SK-N-MC (cell line): ENCODE data around the gene SPATS2L.

ENCODE experiments used
- DNase-seq: peaks from one replicate; pipeline ENCODE4 v3.0.0-alpha.2; 2011; ENCODE audit warnings: low read depth, low spot score
- H3K27ac ChIP-seq: fragments of 200-600 bp; sonication (generic); 2 replicates; pipeline ENCODE4 v1.5.1; 2016; ENCODE audit warnings: mixed run types
- H3K36me3 ChIP-seq: fragments of 200-600 bp; sonication (generic); 2 replicates; pipeline ENCODE4 v1.6.1; 2017; ENCODE audit warnings: antibody characterized with exemption, low read length, mixed read lengths; ENCODE audit not compliant: insufficient read depth
- H3K4me3 ChIP-seq: fragments of 200-600 bp; sonication (generic); 2 replicates; pipeline ENCODE4 v1.5.1; 2016
- H3K9ac ChIP-seq: fragments of 200-600 bp; sonication (generic); 2 replicates; pipeline ENCODE4 v1.8.0; 2017; ENCODE audit warnings: mixed run types, mixed read lengths; ENCODE audit not compliant: insufficient read length
- H3K9me3 ChIP-seq: fragments of 200-600 bp; sonication (generic); 2 replicates; pipeline ENCODE4 v1.6.1; 2017; ENCODE audit warnings: low read depth, mild to moderate bottlenecking, antibody characterized with exemption, low read length, moderate library complexity, mixed read lengths
- EZH2 ChIP-seq: fragments of 200-600 bp; sonication (generic); IDR thresholded peaks from one replicate; pipeline ENCODE4 v1.6.1; 2017; ENCODE audit warnings: antibody characterized with exemption
- FOXP2 ChIP-seq: optimal IDR thresholded peaks from 2 replicates; pipeline ENCODE3; 2011; ENCODE audit warnings: mild to moderate bottlenecking, moderate library complexity; ENCODE audit not compliant: insufficient read depth; ENCODE audit errors: extremely low read length, control extremely low read depth
- POLR2AphosphoS5 ChIP-seq: IDR thresholded peaks from 2 replicates; pipeline ENCODE4 v1.6.1; 2012; ENCODE audit warnings: mild to moderate bottlenecking, low read depth, low read length, borderline replicate concordance

SPATS2L gene

GRCh38 chr2:200435379-200435778 is 128.9 kb downstream of the SPATS2L start:
- H3K27ac ChIP-seq, result no peak overlapping the region
- H3K36me3 ChIP-seq, result 0 out of 2 replicates have a peak, but pooled peaks cover 6% of the 10 kb centered on the region
- H3K4me3 ChIP-seq, result no peak overlapping the region
- TF ChIP-seq EZH2 (no peak), FOXP2 (no peak), POLR2AphosphoS5 (no peak)
- no peak overlapping the region for H3K9ac ChIP-seq
- H3K9me3 ChIP-seq, result no peaks in the 10 kb centered on the region
- DNase-seq, result no peak

GRCh38 chr2:200438251-200438650 is 131.8 kb downstream of the SPATS2L start:
- Histone ChIP-seq H3K36me3 (peaks cover 10% of the 10 kb centered on the region; the same call in 1 of the 2 replicates), H3K9ac (no peak overlapping the region), H3K9me3 (no peaks in the 10 kb centered on the region), H3K27ac (no peak overlapping the region), H3K4me3 (no peak overlapping the region)
- no peak for DNase-seq
- TF ChIP-seq FOXP2 (no peak), POLR2AphosphoS5 (no peak), EZH2 (no peak)

GRCh38 chr2:200438846-200439245 is 132.4 kb downstream of the SPATS2L start:
- Histone ChIP-seq H3K9ac (no peak overlapping the region), H3K36me3 (peaks cover 10% of the 10 kb centered on the region; the same call in 1 of the 2 replicates), H3K27ac (no peak overlapping the region), H3K4me3 (no peak overlapping the region), H3K9me3 (no peaks in the 10 kb centered on the region)
- TF ChIP-seq EZH2 (no peak), FOXP2 (no peak), POLR2AphosphoS5 (no peak)
- no peak for DNase-seq

- TF ChIP-seq EZH2 (no peak), FOXP2 (no peak), POLR2AphosphoS5 (no peak)
- no peak overlapping the region for H3K27ac ChIP-seq
- H3K4me3 ChIP-seq, result no peak overlapping the region
- no peak overlapping the region for H3K9ac ChIP-seq
- H3K36me3 ChIP-seq, result peaks cover 10% of the 10 kb centered on the region; the same call in 1 of the 2 replicates
- no peak for DNase-seq
- no peaks in the 10 kb centered on the region for H3K9me3 ChIP-seq
Measured at GRCh38 chr2:200439981-200440380, 133.5 kb downstream of the SPATS2L start.

GRCh38 chr2:200442471-200442870 is 136.0 kb downstream of the SPATS2L start:
- Histone ChIP-seq H3K27ac (no peak overlapping the region), H3K9me3 (no peaks in the 10 kb centered on the region), H3K4me3 (no peak overlapping the region), H3K9ac (no peak overlapping the region), H3K36me3 (peaks cover 4% of the 10 kb centered on the region; the same call in 1 of the 2 replicates)
- TF ChIP-seq POLR2AphosphoS5 (no peak), FOXP2 (no peak), EZH2 (no peak)
- no peak for DNase-seq

- H3K9ac ChIP-seq, result no peak overlapping the region
- DNase-seq, result no peak
- no peaks in the 10 kb centered on the region for H3K9me3 ChIP-seq
- H3K36me3 ChIP-seq, result peaks cover 4% of the 10 kb centered on the region; the same call in 1 of the 2 replicates
- H3K27ac ChIP-seq, result no peak overlapping the region
- TF ChIP-seq FOXP2, result no peak
- TF ChIP-seq POLR2AphosphoS5, result no peak
- TF ChIP-seq EZH2, result no peak
- no peak overlapping the region for H3K4me3 ChIP-seq
Measured at GRCh38 chr2:200443376-200443775, 136.9 kb downstream of the SPATS2L start.

GRCh38 chr2:200443916-200444315 is 137.4 kb downstream of the SPATS2L start:
- Histone ChIP-seq H3K36me3 (peaks cover 4% of the 10 kb centered on the region; the same call in 1 of the 2 replicates), H3K9me3 (no peaks in the 10 kb centered on the region), H3K4me3 (no peak overlapping the region), H3K9ac (no peak overlapping the region), H3K27ac (no peak overlapping the region)
- no peak for DNase-seq
- TF ChIP-seq FOXP2 (no peak), EZH2 (no peak), POLR2AphosphoS5 (no peak)

GRCh38 chr2:200444530-200444929 is 138.0 kb downstream of the SPATS2L start:
- TF ChIP-seq POLR2AphosphoS5, result no peak
- no peak for TF ChIP-seq EZH2
- TF ChIP-seq FOXP2, result no peak
- no peak for DNase-seq
- no peak overlapping the region for H3K27ac ChIP-seq
- no peaks in the 10 kb centered on the region for H3K9me3 ChIP-seq
- no peak overlapping the region for H3K4me3 ChIP-seq
- H3K36me3 ChIP-seq, result peaks cover 4% of the 10 kb centered on the region; the same call in 1 of the 2 replicates
- H3K9ac ChIP-seq, result no peak overlapping the region

- no peak for DNase-seq
- Histone ChIP-seq H3K36me3 (peaks cover 4% of the 10 kb centered on the region; the same call in 1 of the 2 replicates), H3K9me3 (no peaks in the 10 kb centered on the region), H3K4me3 (no peak overlapping the region), H3K9ac (no peak overlapping the region), H3K27ac (no peak overlapping the region)
- no peak for TF ChIP-seq EZH2
- no peak for TF ChIP-seq POLR2AphosphoS5
- no peak for TF ChIP-seq FOXP2
Measured at GRCh38 chr2:200445284-200445683, 138.8 kb downstream of the SPATS2L start.

- no peak overlapping the region for H3K27ac ChIP-seq
- H3K9ac ChIP-seq, result no peak overlapping the region
- no peak for TF ChIP-seq FOXP2
- no peak for TF ChIP-seq EZH2
- DNase-seq, result no peak
- no peaks in the 10 kb centered on the region for H3K9me3 ChIP-seq
- H3K36me3 ChIP-seq, result no peaks in the 10 kb centered on the region
- no peak overlapping the region for H3K4me3 ChIP-seq
Measured at GRCh38 chr2:200446612-200447011, 140.1 kb downstream of the SPATS2L start.
